ENCODE data around the gene DHX32. TPM values are rescaled to one million over a fixed set of nuclear protein-coding genes. Genes with fewer than 3 reads are reported as not detected.

DHX32 gene
- total RNA-seq, 6 experiments from 2014 or later, result 10.0 to 17.6 (median 14.1) TPM

DNA sequence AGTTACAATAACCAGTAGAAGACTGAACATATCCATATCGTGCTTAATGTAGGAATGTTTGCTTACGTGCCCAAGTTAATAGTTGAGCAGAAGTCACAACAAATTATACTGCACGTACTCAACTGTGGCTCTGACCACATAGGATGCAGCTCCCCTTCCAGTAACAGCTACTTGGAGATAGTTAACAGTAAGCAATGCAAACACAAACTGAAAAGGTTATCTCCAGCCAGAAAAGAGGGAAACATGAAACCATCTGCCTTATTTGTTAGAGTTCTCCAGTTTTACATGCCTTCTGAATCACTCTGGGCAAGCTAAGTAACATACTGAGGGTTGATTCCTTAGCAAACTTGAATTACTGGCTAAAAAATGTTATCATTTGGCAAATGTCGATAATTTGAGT is 9.8 kb downstream of the DHX32 start:
- 68% methylated on average over 3 of the region's 4 CpGs for WGBS (ENCODE audit: insufficient coverage, low coverage, low lambda C conversion rate, missing lambda C conversion rate)
- Histone ChIP-seq H3K9me3 (peaks cover 0 to 5% (median 0%) of the 10 kb centered on the region in 4 donors), H3K4me1 (no peaks in the 10 kb centered on the region), H3K27ac (no peak overlapping the region), H3K27me3 (no peaks in the 10 kb centered on the region), H3K36me3 (peaks cover 0 to 7% (median 5%) of the 10 kb centered on the region in 4 donors), H3K4me3 (no peak overlapping the region)
- ATAC-seq (no peak), DNase-seq (no peak)
- intact Hi-C loops (cut with DNase I), result no loop called here
- TF ChIP-seq, protein P1, sequence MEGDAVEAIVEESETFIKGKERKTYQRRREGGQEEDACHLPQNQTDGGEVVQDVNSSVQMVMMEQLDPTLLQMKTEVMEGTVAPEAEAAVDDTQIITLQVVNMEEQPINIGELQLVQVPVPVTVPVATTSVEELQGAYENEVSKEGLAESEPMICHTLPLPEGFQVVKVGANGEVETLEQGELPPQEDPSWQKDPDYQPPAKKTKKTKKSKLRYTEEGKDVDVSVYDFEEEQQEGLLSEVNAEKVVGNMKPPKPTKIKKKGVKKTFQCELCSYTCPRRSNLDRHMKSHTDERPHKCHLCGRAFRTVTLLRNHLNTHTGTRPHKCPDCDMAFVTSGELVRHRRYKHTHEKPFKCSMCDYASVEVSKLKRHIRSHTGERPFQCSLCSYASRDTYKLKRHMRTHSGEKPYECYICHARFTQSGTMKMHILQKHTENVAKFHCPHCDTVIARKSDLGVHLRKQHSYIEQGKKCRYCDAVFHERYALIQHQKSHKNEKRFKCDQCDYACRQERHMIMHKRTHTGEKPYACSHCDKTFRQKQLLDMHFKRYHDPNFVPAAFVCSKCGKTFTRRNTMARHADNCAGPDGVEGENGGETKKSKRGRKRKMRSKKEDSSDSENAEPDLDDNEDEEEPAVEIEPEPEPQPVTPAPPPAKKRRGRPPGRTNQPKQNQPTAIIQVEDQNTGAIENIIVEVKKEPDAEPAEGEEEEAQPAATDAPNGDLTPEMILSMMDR (IDR thresholded peaks at IDR 0.05), result no peak
- no peak for TF ChIP-seq POLR2A (IDR thresholded peaks at IDR 0.05)

DNA sequence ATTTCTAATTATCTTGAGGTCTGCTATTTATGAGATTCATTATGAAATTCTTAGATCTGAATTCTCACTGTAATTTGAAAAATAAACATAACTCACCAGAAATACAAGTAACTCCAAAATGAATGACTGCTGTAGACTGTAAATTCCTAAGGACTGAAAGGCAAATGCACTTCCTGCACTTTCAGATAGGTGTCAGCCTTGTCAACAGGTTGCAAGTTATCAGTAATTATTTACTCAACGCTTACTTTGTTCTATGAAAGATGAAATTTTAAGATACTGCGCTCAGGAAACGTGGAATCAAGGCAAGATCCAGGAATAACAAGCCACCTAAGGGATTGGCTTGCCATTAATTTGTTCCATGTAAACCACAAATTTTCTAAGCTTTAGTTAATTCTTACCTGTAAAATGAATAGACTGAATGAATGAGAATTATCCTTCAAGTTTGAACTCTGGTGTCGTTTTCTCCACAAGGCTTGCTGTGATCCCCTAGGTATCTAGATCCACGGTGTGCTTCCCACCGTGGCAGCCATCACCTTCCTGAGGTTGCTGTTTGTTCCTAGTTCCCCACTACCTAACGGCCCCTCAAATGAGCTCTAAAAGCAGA is 12.6 kb downstream of the DHX32 start:
- H3K4me1 ChIP-seq, result no peaks in the 10 kb centered on the region
- WGBS (ENCODE audit: insufficient coverage, low coverage, low lambda C conversion rate, missing lambda C conversion rate), result 33% methylated on average over 7 of the region's 7 CpGs
- ATAC-seq, result peak; percentile 59 to 80 (median 68)
- no peak overlapping the region for H3K27ac ChIP-seq
- no peaks in the 10 kb centered on the region for H3K9me3 ChIP-seq
- peaks cover 0 to 14% (median 5%) of the 10 kb centered on the region in 4 donors for H3K36me3 ChIP-seq
- TF ChIP-seq, protein P1 (IDR thresholded peaks at IDR 0.05), result peak; percentile 75 to 84 (median 82)
- TF ChIP-seq POLR2A (IDR thresholded peaks at IDR 0.05), result no peak
- no peak for DNase-seq
- intact Hi-C loops (cut with DNase I), result no loop called here
- H3K27me3 ChIP-seq, result no peaks in the 10 kb centered on the region
- H3K4me3 ChIP-seq, result no peak overlapping the region

DNA sequence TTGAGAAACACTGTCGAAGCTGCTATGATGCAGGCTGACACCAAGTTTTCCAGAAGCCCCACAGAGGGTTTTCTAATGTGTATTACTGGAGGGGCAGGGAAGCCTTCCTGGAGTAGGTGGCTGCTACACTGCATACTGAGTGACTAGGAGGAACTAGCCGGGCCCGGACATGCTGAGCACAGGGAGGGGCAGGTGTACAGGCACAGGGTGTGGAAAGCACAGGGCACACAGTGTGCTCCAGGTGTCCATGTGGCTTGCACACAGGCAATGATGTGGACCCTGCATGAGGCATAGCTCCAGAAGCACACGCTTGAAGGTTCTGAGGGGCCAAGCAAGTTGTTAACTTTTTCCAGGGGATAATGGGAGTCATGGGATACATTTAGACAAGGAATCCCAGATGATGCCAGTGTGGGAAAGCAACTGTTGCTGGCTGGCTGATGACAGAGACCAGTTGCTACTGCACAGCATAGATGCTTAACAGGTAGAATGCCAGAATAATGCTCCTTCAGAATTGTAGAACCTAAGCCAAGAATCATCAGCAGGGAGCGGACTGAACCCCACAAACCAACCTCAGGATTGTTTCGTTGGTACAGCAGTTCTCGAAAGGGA is 14.6 kb downstream of the DHX32 start:
- Histone ChIP-seq H3K4me3 (no peak overlapping the region), H3K4me1 (no peaks in the 10 kb centered on the region), H3K9me3 (no peaks in the 10 kb centered on the region), H3K27ac (no peak overlapping the region), H3K27me3 (no peaks in the 10 kb centered on the region), H3K36me3 (peaks cover 0 to 14% (median 5%) of the 10 kb centered on the region in 4 donors)
- no peak for ATAC-seq
- 87% methylated on average over 4 of the region's 7 CpGs for WGBS (ENCODE audit: insufficient coverage, low coverage, low lambda C conversion rate, missing lambda C conversion rate)
- no peak for DNase-seq
- intact Hi-C loops (cut with DNase I), result no loop called here
- TF ChIP-seq POLR2A (IDR thresholded peaks at IDR 0.05), result no peak
- TF ChIP-seq, protein P1 (IDR thresholded peaks at IDR 0.05), result no peak

DNA sequence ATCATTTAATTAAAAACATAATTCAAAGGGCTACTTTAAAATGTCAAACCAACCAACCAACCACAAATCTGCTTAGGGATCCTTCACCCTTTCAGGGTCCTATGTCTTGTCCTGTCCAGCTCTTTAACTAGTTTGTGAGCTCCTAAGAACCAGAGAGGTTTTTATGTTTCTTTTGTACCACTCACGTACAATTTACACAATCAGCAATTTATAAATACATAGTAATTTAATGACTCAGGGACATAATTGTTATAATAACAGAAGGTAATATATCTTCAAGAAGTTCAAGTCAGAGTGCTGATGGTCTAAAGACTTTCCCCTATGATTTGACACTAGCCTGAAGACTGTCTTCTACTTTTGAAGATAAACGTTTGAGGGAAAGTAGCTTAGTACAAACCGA is 16.0 kb downstream of the DHX32 start:
- H3K27me3 ChIP-seq, result no peaks in the 10 kb centered on the region
- no peaks in the 10 kb centered on the region for H3K9me3 ChIP-seq
- H3K4me1 ChIP-seq, result no peaks in the 10 kb centered on the region
- intact Hi-C loops (cut with DNase I), result no loop called here
- H3K27ac ChIP-seq, result no peak overlapping the region
- H3K4me3 ChIP-seq, result no peak overlapping the region
- 93% methylated on average over 3 of the region's 3 CpGs for WGBS (ENCODE audit: insufficient coverage, low coverage, low lambda C conversion rate, missing lambda C conversion rate)
- TF ChIP-seq POLR2A (IDR thresholded peaks at IDR 0.05), result no peak
- ATAC-seq, result no peak
- DNase-seq, result no peak
- peaks cover 0 to 14% (median 5%) of the 10 kb centered on the region in 4 donors for H3K36me3 ChIP-seq

DNA sequence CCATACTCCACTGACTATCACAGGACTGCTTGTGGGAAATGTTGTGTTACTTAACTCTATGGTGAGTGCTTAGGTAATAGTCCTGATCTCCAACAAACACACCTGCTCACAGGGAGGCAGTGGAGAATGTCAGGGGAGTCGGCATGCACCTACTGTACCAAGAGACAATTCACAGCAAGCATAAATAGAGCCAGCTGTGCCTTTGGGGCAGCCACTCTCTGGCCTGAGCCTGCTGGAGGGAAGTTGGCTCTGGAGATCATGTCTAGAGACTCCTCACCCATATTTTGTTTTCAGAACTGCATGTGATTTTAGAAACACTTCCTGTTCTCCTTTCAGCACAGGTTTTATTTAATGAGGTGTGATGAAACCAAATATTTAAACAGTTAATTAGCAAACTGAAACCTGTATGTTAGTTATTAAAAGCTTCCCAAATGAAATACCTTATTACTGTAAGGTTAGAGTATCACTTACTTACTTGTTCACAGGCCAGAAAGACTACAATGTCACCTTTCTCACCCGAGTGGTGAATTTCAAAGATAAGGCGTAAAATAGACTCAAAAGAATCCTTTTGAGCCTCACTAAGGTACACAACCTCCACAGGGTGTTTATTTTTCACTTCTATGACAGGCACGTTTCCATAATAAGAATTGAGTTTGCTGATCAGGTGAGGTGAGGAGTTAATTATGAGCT is 21.8 kb downstream of the DHX32 start:
- TF ChIP-seq, protein P1 (IDR thresholded peaks at IDR 0.05), result no peak
- TF ChIP-seq POLR2A (IDR thresholded peaks at IDR 0.05), result no peak
- H3K4me1 ChIP-seq, result no peaks in the 10 kb centered on the region
- H3K27ac ChIP-seq, result no peak overlapping the region
- intact Hi-C loops (cut with DNase I), result no loop called here
- H3K4me3 ChIP-seq, result no peak overlapping the region
- no peaks in the 10 kb centered on the region for H3K27me3 ChIP-seq
- DNase-seq, result no peak
- no peaks in the 10 kb centered on the region for H3K9me3 ChIP-seq
- no peak for ATAC-seq
- H3K36me3 ChIP-seq, result peaks cover 0 to 14% (median 2%) of the 10 kb centered on the region in 4 donors
- 89% methylated on average over 4 of the region's 4 CpGs for WGBS (ENCODE audit: insufficient coverage, low coverage, low lambda C conversion rate, missing lambda C conversion rate)
